Thymus (tissue), 14 donors: ENCODE results near the gene LINGO3. TPM values are rescaled to one million over a fixed set of nuclear protein-coding genes. Genes with fewer than 3 reads are reported as not detected.
A peak's percentile ranks its signal among the peaks of the same experiment; 100 is the strongest.

Experiments
- DNase-seq, 9 donors: peaks; one replicate each; pipeline ENCODE4 v3.0.0-alpha.2; 2013; ENCODE audit warnings: low spot score in 9 of 9, low read depth in 6 of 9, missing footprints in 1 of 9
- H3K27ac ChIP-seq, 2 donors: one replicate each; pipeline ENCODE4 v1.5.1; 2013; ENCODE audit warnings: control low read depth in 1 of 2, low read depth in 1 of 2, low read length in 1 of 2, mild to moderate bottlenecking in 1 of 2, moderate library complexity in 1 of 2
- H3K27me3 ChIP-seq, 2 donors: one replicate each; pipeline ENCODE4 v1.5.1; 2013; ENCODE audit warnings: low read length in 1 of 2; ENCODE audit not compliant: control insufficient read depth in 2 of 2, insufficient read depth in 1 of 2
- H3K36me3 ChIP-seq, 2 donors: one replicate each; pipeline ENCODE4 v1.5.1; 2013; ENCODE audit warnings: low read length in 1 of 2, mild to moderate bottlenecking in 1 of 2, moderate library complexity in 1 of 2; ENCODE audit not compliant: control insufficient read depth in 2 of 2, insufficient read depth in 2 of 2
- H3K4me1 ChIP-seq, 2 donors: one replicate each; pipeline ENCODE4 v1.5.1; 2013; ENCODE audit warnings: low read length in 2 of 2; ENCODE audit not compliant: control insufficient read depth in 2 of 2, insufficient read depth in 2 of 2
- H3K4me3 ChIP-seq, 2 donors: one replicate each; pipeline ENCODE4 v1.5.1; 2013; ENCODE audit warnings: low read length in 2 of 2, control low read depth in 1 of 2, mild to moderate bottlenecking in 1 of 2
- H3K9me3 ChIP-seq, 2 donors: one replicate each; pipeline ENCODE4 v1.5.1; 2013; ENCODE audit warnings: low read length in 1 of 2, mild to moderate bottlenecking in 1 of 2; ENCODE audit not compliant: control insufficient read depth in 2 of 2, insufficient read depth in 1 of 2
- WGBS: extraction: QIAGEN DNeasy Blood & Tissue Kit; methylation state at CpG from one replicate; pipeline ENCODE4 v1.1.7; 2013; 5-methylcytosine and 5-hydroxymethylcytosine counted together
- long read RNA-seq, 10 donors: transcript quantifications; one replicate each; lab custom pipeline, GENCODE V29; 2026
- polyA plus RNA-seq: library from polyadenylated mRNA; stranded (reverse); fragments of 200-250 nt; gene quantifications from one replicate; pipeline ENCODE4 v1.2.3, GENCODE V29; 2013
- total RNA-seq: library from RNA; stranded (reverse); fragments of 120-200 nt; gene quantifications from one replicate; pipeline ENCODE4 v1.2.4, GENCODE V29; 2013
- donor health status: healthy.

LINGO3 gene
- 0.05 TPM for total RNA-seq
- 0.16 TPM for polyA plus RNA-seq
- long read RNA-seq, donor 1: 0 reads
- long read RNA-seq, donor 2, partial matches to known transcripts: 0 of 3 reads
- long read RNA-seq, donor 2, other reads (novel, unspliced or antisense): 0 of 3 reads
- long read RNA-seq, donor 3, partial matches to known transcripts: 0 of 1 reads
- long read RNA-seq, donor 3, other reads (novel, unspliced or antisense): 0 of 1 reads
- long read RNA-seq, donor 4: 0 reads
- long read RNA-seq, donor 5, partial matches to known transcripts: 0 of 2 reads
- long read RNA-seq, donor 5, other reads (novel, unspliced or antisense): 0 of 2 reads
- long read RNA-seq, donor 6, partial matches to known transcripts: 0 of 2 reads
- long read RNA-seq, donor 6, other reads (novel, unspliced or antisense): 0 of 2 reads
- long read RNA-seq, donor 7, partial matches to known transcripts: 0 of 1 reads
- long read RNA-seq, donor 7, other reads (novel, unspliced or antisense): 0 of 1 reads
- long read RNA-seq, donor 8: 0 reads
- long read RNA-seq, donor 9: 0 reads
- long read RNA-seq, donor 10: 0 reads

DNA sequence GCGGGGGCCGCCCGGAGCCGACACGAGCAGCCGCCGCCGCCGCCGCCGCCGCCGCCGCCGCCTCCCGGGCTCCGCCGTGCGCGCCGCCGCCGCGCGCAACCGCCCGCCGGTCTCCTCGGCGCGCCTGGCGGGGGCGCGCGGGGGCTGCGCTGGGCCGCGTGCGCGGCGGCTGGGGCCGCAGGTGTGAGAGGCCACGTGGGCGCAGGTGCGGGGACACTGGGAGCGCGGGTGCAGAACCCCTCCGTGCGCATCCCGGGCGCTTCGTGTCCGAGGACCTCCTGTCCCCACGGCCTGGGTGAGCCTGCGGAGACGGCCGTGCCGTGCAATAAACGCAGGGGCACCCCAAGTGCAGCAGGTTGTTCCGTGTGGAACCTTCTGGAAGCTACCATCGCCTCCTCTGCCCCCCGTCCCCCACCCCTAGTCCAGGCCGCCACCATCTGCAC, at the start of gene LINGO3:
TSS of gene LINGO3 (minus strand) at position 41 of the 443 bp plus-strand sequence. CDS start 16,378 bp downstream, outside the sequence.
- Histone ChIP-seq H3K27ac (no peak within 1 kb of the TSS), H3K4me3 (peak within 1 kb of the TSS in 1 of 2 donors; percentile 28), H3K9me3 (peaks cover under 1 to 14% of the 10 kb centered on the region in 2 donors), H3K4me1 (peaks cover 8 to 16% of the 10 kb centered on the region in 2 donors), H3K36me3 (no peaks in the 10 kb centered on the region), H3K27me3 (peaks cover 56 to 97% of the 10 kb centered on the region in 2 donors)
- no peak for DNase-seq
- 9% methylated on average over 63 of the region's 63 CpGs for WGBS

GRCh38 chr19:2356036-2356646, 48.2 kb upstream of the LINGO3 start:
- Histone ChIP-seq H3K36me3 (peaks cover 23 to 38% of the 10 kb centered on the region in 2 donors), H3K27me3 (peaks cover 16 to 31% of the 10 kb centered on the region in 2 donors), H3K27ac (no peak overlapping the region), H3K4me3 (no peak overlapping the region), H3K4me1 (no peaks in the 10 kb centered on the region), H3K9me3 (peaks cover 0 to 2% of the 10 kb centered on the region in 2 donors)
- WGBS: 95% methylated on average over 21 of the region's 21 CpGs
- DNase-seq: no peak

GRCh38 chr19:2355168-2356035, 47.4 kb upstream of the LINGO3 start:
- peaks cover 29 to 46% of the 10 kb centered on the region in 2 donors for H3K36me3 ChIP-seq
- no peaks in the 10 kb centered on the region for H3K9me3 ChIP-seq
- no peaks in the 10 kb centered on the region for H3K4me1 ChIP-seq
- H3K27ac ChIP-seq: no peak overlapping the region
- peaks cover 11 to 25% of the 10 kb centered on the region in 2 donors for H3K27me3 ChIP-seq
- DNase-seq: no peak
- WGBS: 93% methylated on average over 24 of the region's 24 CpGs
- H3K4me3 ChIP-seq: no peak overlapping the region

GRCh38 chr19:2354670-2355069, 46.7 kb upstream of the LINGO3 start:
- WGBS: 98% methylated on average over 17 of the region's 17 CpGs
- no peak for DNase-seq
- Histone ChIP-seq H3K36me3 (peaks cover 29 to 51% of the 10 kb centered on the region in 2 donors), H3K27me3 (peaks cover 4 to 18% of the 10 kb centered on the region in 2 donors), H3K4me1 (no peaks in the 10 kb centered on the region), H3K4me3 (no peak overlapping the region), H3K27ac (no peak overlapping the region), H3K9me3 (no peaks in the 10 kb centered on the region)

DNA sequence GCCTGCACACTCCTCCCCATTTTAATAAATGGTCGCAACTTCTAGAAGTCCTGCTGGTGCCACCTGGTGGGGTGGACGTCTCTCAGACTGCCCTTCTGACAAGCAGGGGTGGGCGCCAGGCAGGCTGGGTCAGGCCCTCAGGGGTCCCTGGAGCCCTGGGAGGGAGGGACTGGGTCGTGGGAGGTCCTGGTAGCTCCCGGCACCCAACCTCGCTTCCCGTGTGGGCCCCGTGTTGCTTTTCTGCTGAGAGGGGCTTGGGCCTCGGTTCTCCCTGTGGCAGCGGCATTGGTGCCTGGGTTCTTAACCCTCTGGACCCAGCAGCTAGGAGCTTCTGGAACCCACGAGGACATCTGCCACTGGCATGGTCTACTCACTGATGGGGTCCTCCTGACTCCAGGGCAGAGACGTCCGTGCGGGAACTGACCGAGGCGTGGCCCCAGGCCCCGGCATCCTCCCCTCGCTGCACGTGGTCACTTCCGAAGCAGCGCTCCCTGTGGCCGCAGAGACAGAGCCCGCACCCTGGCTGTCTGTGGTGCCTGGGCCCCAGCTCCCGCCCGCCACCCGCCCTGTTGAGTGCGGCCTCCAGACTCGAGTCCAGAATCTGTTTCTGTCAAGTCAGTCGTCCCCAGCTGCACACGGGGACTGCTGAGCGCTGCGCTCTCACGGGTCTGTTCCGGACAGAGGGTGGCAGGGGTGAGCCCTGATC, 46.1 kb upstream of the LINGO3 start:
- no peaks in the 10 kb centered on the region for H3K4me1 ChIP-seq
- H3K36me3 ChIP-seq: peaks cover 29 to 53% of the 10 kb centered on the region in 2 donors
- H3K9me3 ChIP-seq: no peaks in the 10 kb centered on the region
- peaks cover 3 to 11% of the 10 kb centered on the region in 2 donors for H3K27me3 ChIP-seq
- 98% methylated on average over 34 of the region's 34 CpGs for WGBS
- H3K4me3 ChIP-seq: no peak overlapping the region
- DNase-seq: no peak
- no peak overlapping the region for H3K27ac ChIP-seq

DNA sequence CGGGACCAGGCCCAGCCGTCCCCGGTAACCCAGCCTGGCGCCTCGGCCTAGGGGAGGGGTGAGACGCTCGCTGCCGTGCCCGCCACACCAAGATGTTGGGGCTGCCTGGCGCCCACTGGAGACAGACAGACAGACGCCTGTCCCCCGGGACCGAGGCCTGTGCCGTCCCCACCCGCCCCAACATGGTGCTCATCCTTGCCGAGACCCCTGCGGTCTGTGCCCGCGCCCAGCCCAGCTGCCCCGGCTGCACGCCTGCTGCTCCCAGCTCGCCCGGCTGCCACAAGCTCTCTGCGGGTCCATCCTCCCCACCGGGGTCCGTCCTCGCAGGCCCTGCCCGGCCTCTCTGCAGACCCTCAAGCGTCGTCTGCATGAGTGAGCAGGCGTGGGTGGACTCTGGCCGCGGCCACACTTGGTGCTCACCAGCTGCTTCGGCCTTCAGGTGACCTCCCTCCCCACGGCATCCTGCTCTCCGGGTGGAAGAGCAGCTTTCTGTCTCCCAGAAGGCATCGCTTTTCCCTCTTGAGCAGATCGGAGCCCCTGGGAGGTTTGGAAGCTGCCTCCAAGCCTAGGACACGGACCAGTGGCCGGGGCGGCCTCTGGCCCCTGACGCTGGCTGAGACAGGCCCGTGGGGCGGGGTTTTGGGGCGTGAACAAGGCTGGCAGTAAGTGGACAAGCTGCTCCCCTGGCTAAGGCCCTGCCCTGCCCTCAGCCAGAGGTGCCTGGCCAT, 45.4 kb upstream of the LINGO3 start:
- 96% methylated on average over 45 of the region's 45 CpGs for WGBS
- Histone ChIP-seq H3K36me3 (peaks cover 31 to 53% of the 10 kb centered on the region in 2 donors), H3K4me3 (no peak overlapping the region), H3K9me3 (no peaks in the 10 kb centered on the region), H3K27me3 (peaks cover 0 to 4% of the 10 kb centered on the region in 2 donors), H3K4me1 (no peaks in the 10 kb centered on the region), H3K27ac (no peak overlapping the region)
- DNase-seq: no peak

DNA sequence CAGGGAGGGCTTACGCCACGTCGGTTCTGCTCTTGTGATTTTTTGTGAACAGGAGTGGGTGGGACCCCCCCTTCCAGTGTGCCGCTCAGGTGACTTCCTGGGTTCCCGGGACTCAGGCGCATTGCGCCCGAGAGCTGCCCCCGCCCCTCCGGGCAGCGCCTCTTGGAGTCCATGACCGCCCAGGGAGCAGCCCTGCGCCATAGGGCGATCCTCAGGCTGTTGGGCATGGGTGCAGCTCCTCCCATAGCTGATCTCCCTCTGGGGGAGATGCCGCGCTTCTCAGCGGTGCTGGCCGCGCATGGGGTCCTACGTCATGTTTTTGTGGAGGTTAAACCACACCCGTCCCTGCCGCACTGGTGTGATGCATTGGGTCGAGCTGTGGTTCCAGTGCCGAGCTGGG, 44.2 kb upstream of the LINGO3 start:
- Histone ChIP-seq H3K27me3 (no peaks in the 10 kb centered on the region), H3K27ac (no peak overlapping the region), H3K36me3 (peaks cover 31 to 53% of the 10 kb centered on the region in 2 donors), H3K4me1 (no peaks in the 10 kb centered on the region), H3K9me3 (no peaks in the 10 kb centered on the region), H3K4me3 (no peak overlapping the region)
- WGBS: 97% methylated on average over 24 of the region's 24 CpGs
- no peak for DNase-seq

DNA sequence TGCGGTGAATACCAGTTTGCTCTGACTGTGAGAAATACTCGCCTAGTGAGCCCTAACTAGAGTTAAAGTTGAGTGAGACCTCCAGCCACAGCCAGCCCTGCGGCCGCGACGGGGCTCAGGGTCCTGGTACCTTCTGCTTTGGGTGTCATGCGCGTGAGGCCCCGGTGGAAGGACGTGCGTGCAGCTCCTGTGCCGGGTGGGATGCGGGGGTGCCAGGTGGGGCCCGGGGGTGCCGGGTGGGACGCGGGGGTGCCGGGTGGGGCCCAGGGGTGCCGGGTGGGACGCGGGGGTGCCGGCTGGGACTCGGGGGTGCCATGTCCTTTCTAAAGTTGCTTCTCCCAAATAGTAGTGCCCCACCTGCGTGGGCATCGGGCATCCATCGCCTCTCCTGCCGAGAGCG, 43.6 kb upstream of the LINGO3 start:
- no peak for DNase-seq
- 98% methylated on average over 28 of the region's 28 CpGs for WGBS
- Histone ChIP-seq H3K4me3 (no peak overlapping the region), H3K9me3 (no peaks in the 10 kb centered on the region), H3K36me3 (peaks cover 31 to 57% of the 10 kb centered on the region in 2 donors), H3K4me1 (no peaks in the 10 kb centered on the region), H3K27ac (no peak overlapping the region), H3K27me3 (no peaks in the 10 kb centered on the region)
